GM18870 (cell line): Measurements from ENCODE around the gene AADACL4.
"Not testable (repeated sequence)": the region's sequence is repeated elsewhere in the genome, so short reads cannot be mapped to it uniquely, and the experiment has no call there.

Experiments
- ATAC-seq: cut with Tn5 transposase; IDR thresholded peaks from one replicate; pipeline ENCODE4 v1.9.1; 2021; ENCODE audit warnings: moderate library complexity; ENCODE audit not compliant: unreplicated experiment

Gene AADACL4

GRCh38 chr1:12629511-12629956 is 14.4 kb upstream of the AADACL4 start:
- ATAC-seq = no peak

DNA sequence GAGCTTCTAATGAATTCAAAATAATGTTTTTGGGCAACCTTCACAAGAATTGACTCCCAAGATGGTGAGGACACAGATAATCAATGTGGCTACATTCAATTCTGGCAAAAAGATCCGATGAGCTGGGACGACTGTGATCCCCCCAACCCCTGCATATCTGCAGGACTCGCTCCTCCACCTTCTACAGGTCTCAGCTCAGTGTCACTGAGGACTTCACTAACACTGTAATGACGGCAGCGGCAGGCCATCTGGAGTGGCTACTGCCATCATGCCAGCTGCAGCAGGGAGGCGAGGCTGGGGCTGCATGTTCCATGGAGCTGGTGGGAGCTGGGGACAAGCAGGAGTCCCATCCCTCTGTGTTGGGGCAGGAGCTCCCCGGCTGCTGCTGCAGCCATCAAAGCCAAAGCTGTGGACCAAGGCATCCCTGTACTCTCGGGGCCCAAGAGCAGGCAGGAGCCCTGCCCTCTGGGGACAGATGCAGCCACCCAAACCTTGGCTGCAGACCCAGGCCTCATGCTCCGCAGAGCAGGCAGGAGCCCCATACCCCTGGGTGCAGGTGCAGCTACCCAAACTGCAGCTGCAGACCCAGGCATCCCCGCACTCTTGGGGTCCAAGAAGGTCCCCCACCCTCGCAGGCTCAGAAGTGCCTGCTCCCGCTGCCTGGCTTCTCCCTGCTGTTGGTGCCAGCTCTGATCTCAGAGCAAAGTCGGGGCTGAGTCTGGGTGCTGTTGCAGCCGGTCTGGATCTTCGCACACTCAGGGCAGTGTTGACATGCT is 13.7 kb upstream of the AADACL4 start:
- ATAC-seq = no peak

DNA sequence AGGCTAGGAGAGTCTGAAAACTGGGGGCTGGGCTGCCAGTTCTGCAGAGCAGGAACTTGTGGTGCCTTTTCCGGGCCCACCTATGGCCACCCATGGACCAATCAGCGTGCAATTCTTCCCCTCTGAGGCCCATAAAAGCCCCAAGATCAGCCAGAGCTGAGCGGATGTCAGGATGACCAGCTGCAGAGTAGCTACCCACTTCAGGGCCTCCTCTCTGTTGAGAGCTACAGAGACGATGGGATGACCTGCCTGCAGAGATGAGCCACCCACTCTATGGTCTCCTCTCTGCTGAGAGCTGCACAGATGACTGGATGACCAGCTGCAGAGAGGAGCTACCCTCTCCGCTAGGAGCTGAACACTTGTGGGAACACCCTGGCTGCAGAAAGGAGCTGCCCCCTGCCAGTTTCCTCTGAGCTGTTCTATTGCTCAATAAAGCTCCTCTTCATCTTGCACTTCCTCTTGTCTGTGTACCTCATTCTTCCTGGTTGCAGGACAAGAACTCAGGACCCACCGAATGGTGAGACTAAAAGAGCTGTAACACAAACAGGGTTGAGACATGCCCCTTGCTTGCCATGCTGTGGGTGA is 12.8 kb upstream of the AADACL4 start:
- ATAC-seq = no peak

- ATAC-seq = no peak
These were observed 12.3 kb upstream of the AADACL4 start for GRCh38 chr1:12631571-12631970.

GRCh38 chr1:12634156-12634555 is 9.7 kb upstream of the AADACL4 start:
- no peak for ATAC-seq

DNA sequence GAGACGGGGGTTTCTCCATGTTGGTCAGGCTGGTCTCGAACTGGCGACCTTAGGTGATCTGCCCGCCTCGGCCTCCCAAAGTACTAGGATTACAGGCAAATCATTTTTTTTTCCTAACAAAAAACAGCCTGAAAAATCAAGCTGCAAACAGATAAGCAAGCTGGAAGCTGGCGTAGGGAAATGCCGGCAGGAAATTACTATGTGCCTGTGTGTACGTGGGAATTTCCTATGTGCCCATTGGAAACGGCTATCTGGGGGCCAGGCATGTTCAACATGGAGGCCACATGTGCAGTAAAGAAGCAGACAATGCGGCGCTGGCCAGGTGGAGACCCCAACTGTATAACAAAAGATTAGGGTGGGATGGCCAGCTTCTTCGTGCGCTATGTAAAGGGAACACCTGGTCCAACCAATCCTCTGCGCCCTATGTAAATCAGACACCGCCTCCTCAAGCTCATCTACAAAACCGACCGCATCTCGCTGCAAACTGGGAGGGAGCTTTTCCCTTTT is 9.1 kb upstream of the AADACL4 start:
- ATAC-seq = no peak

DNA sequence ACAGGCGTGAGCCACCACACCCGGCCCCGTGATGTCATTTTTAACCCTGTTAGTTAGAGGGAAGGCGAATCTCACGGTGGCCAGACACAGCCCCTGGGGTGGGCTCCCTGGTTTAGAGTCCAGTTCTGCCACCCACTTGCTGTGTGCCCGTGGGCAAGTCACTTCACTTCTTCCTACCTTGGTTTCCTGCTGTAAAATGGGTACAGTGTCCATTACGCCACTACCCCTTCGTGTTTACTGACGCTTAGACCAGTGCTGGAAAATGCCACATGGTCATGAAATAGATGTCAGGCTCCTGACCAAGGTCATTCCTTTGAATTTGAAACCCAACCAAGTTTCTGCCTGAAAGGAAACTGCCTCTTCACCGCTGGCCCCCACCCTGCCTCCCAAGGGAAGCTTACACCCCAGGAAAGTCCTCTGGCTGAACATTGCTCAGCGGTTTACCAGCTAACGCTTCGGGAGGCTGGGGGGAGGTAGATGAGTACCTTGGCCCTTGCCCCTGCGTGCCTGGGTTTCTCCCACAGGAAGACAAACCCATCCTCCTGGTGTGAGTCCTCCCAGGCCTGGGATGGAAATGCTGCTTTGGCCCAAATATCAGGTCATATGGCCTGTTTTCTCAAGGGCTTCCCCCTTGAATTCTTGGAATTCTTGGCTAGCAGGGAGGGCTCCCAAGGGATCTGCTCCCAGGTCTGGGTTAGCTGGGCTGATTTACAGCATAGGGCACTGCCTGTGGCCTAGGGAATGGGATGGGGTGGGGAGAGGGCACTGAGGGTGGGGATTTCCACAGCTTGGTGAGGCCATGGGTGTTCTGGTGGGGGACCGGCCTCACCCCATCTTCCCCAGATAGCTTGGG is 7.6 kb upstream of the AADACL4 start:
- ATAC-seq = no peak

DNA sequence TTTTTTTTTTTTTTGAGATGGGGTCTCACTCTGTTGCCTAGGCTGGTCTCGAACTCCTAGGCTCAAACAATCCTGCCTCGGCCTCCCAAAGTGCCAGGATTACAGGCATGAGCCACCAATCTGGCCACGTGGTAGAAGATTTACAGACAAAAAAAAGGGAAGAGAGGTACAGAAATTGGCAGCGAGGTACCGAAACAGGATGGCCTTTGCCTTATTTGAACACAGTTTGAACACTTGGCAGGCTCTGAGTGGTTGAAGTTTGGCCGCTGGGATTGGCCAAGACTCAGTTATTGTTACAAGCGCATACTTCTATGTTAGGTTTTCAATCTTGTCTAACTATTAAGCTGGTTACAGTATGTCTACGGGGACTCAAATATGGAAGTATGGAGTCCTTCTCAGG is 6.2 kb upstream of the AADACL4 start:
- ATAC-seq = no peak

DNA sequence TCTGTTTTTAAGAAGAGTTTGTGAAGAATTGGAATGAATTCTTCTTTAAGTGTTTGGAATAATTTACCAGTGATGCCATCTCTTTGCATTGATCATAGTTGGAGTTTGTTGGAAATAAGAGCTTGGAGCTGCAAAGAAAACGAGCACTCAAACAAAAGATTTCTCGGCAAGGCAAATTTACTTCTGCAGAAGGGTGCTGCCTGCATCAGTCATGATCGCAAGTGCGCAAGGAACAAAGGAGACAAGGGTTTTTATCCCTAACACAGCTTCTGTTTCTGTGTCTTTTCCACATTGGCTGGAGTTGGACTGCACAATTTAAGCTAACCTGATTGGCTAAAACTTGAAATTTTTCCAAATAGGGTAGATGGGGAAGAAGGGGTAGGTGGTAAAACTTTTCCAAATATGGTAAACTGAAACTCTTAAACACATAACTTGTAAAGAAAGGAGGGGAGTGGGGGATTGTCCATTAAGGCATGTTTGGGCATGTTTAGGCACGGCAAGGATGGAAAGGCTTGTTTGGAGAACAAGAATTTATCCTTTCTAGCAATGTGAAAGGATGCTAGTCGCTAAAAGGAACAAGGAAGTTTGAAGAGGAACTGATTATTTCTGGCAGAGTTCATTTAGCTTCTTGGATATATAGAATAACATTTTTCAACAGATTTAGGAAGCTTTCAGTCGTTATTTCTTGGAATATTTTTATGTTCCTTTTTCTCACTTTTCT is 3.5 kb upstream of the AADACL4 start:
- ATAC-seq = no peak

DNA sequence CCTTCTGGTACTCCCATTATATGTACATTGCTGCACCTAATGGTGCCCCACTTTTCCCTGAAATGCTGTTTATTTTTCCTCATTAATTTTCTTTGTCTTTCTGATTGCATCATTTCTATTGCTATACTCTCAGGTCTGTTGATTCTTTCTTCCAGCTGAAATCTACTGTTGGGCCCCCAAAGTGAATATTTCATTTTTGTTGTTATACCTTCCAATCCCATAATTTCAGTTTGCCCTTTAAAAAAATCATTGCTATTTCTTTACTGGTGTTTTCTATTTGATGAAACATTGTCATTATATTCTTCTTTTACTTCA is 3.0 kb upstream of the AADACL4 start:
- ATAC-seq = no peak

- no peak for ATAC-seq
These were observed 806 bp upstream of the AADACL4 start for GRCh38 chr1:12643079-12643478.

DNA sequence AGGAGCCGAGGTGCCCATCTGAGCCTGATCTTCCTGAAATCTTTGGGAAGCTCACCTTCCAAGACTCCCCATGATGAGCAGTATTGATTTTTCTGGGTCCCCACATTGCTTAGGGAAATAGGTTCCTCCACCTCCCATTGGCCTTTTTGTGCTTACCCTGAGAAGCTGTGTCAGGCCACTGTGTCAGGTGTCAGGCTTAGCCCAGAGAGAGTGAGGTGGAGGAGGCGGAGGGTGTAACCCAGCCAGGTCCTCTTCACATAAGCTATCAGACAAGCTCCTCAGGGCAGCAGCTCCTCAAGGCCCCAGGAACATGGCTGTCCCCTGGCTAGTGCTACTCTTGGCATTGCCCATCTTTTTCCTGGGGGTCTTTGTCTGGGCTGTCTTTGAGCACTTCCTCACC is 352 bp downstream of the AADACL4 start:
- ATAC-seq = no peak

DNA sequence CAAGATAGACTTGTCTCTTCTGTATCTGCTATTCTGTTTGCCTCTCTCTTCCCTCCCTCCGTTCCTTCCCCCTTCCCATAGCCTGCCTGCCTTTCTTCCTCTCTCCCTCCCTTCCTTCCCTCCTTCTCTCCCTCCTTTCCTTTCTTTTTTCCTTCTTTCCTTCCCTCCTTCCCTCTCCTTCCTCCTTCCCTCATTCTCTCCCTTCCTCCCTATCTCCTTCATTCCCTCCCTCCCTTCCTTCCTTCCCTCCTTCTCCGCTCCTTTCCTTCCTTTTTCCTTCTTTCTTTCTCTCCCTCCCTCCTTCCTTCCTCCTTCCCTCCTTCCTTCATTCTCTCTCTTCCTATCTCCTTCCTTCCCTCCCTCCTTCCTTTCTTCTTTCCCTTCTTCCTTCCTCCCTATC is 944 bp downstream of the AADACL4 start:
- ATAC-seq = no peak

GRCh38 chr1:12645401-12645800 is 1.5 kb downstream of the AADACL4 start:
- not testable (repeated sequence) for ATAC-seq

DNA sequence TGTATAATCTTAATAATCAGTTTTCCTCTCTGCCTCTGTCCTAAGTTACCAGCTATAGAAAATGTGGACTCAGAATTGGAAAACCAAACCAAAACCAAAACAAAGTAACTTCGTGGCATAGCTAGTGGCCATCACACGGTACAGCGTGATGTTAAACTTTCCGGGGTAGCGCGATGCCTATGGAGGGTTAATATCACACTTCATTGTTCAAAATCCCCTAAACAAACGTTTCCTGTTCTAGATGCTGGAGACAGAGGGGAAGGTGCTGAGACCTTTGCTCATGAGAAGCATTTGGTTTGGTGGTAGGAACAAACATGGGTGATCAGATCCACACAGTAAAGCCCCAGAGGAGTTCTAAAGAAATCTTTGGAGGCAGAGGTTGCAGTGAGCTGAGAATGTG is 4.9 kb downstream of the AADACL4 start:
- no peak for ATAC-seq

DNA sequence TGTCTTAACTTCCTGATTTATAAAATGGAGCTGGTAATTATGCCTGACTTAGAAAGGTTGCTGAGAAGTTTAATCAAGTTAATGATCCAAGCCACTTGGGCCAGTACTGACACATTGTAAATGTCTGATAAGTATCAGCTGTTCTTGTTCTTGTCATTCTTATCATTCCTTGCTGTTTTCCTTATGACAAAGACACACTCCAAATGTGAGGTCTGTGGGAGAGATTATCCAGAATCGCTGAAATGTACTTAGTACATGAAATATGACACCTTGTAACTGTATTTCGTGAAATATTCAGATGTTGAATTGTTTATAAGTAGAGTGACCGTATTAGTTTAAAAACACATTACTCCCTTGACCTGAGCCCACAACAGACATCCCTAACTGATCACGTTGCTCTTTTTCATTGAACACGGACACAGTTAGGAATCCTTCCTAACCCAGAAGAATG is 6.1 kb downstream of the AADACL4 start:
- ATAC-seq = no peak

DNA sequence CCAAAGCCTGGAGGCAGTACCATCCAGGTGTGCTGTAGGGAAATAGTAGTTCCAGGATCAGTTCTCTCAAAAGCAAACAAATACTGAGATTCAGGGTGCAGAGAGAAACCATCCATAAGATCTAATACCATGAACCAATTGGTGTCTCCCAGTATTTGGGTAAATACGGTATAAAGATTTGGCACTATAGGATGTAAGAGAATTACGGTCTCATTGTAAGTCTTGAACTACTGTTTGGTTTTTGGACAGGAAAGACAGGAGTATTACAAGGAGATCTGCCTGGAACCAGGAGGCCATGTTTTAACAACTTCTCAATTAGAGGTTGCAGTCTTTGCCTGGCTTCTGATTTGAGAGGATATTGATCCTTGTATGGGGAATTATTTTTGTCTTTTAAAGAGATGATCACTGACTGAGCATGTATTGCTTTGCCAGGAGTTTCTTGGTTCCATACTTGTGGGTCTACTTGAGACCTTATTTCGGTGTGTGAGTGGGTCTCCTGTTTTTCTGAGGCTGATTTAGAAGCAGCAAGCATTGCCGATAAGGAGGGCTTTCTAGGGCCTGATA is 10.2 kb downstream of the AADACL4 start:
- no peak for ATAC-seq

DNA sequence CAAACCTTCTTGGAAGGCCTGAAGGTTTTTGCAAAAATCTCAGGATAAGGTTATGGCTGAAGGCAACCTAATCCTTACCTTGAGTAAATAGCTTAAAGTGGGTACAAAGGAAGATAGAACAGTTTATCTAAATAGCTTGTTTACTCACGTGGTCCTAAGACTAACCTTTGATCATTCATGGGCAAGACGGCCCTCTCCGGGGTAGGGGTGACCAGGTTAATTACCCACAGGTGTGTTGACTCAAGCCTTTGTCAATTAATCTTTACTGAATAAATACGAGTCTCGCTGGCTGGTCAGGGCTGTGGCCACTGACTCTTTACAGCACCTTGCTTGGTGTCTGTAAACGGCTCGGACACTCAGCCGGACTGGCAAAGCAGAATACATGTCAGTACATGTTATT is 10.8 kb downstream of the AADACL4 start:
- no peak for ATAC-seq

DNA sequence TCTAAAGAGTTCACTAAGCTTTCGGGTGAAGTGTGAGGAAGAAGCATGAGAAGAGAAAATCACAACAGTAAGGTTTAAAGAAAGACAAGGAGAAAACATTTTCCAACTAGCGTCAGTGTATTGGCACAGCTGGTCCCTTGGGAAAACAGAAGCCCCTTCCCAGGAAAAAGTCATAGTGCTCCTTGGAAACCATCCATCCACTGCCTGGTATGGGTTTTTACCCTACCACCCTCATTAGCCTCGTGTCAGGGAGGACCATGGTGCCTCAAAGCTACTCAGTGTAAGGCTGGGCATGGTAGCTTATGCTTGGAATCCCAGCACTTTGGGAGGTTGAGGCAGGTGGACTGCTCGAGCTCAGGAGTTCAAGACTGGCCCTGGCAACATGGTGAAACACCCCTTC is 12.7 kb downstream of the AADACL4 start:
- ATAC-seq = no peak

DNA sequence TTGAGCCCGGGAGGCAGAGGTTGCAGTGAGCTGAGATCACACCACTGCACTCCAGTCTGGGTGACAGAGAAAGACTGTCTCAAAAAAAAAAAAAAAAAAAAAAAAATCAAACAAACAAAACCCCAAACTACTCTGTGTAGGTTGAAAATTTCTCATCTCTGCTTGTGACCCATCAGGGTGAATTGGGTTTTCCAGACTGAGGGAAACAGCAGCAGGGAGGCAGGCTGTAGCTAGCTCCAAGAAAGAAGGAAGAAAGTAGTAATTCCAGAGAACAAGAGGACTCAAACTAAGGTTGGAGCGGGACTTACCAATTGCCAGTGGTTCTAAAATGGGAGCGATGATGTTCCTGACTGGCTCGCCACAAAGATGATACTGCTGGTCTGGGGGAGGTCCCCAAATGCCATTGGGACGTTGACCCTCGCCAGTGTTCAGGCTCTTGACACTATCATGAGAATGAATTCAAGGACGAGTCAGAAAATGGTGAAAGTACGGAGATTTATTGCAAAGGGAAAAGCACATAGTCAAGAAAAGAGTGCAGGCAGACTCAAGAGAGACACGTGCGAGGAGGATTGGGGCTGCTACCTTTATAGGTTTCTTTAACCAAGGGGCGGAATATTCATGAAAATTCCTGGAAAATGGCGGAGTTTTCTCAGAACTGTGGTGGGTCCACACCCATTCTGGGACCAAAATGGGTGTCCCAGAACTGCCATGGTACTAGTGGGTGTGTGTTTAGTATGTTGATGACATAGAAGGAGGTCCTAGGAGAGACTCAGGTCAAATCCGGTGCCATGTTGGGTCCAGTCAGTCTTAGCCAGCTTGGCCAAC is 13.4 kb downstream of the AADACL4 start:
- no peak for ATAC-seq
